Fibroblast of lung (primary cell): ENCODE data around the gene TGFB1I1. TPM values are rescaled to one million over a fixed set of nuclear protein-coding genes. Genes with fewer than 3 reads are reported as not detected.

Source experiments
- DNase-seq, 2 donors: peaks; one replicate each; pipeline versions ENCODE4 v3.0.0 to v3.0.0-alpha.2; 2010; ENCODE audit warnings: low read depth in 2 of 2
- H2AFZ ChIP-seq: 2 replicates; pipeline ENCODE4 v1.5.1; 2012; ENCODE audit warnings: low read length, control low read depth, inconsistent platforms
- H3K27ac ChIP-seq: 2 replicates; pipeline ENCODE4 v1.5.1; 2011; ENCODE audit warnings: low read length, control low read depth; ENCODE audit not compliant: insufficient read depth
- H3K27me3 ChIP-seq: 2 replicates; pipeline ENCODE4 v1.5.1; 2011; ENCODE audit warnings: mild to moderate bottlenecking, low read length; ENCODE audit not compliant: control insufficient read depth, insufficient read depth
- H3K36me3 ChIP-seq: 2 replicates; pipeline ENCODE4 v1.5.1; 2011; ENCODE audit warnings: low read length; ENCODE audit not compliant: control insufficient read depth, insufficient read depth
- H3K4me1 ChIP-seq: 2 replicates; pipeline ENCODE4 v1.5.1; 2011; ENCODE audit warnings: low read length; ENCODE audit not compliant: control insufficient read depth, insufficient read depth; ENCODE audit errors: extremely low read depth
- H3K4me2 ChIP-seq: 2 replicates; pipeline ENCODE4 v1.5.1; 2011; ENCODE audit warnings: low read length, control low read depth; ENCODE audit not compliant: insufficient read depth; ENCODE audit errors: extremely low read depth
- H3K4me3 ChIP-seq, 4 experiments: fragments of 200-600 bp in 1 of 4; sonication (generic) in 1 of 4; replicated peaks in 1 of 4; 2 replicates each; pipeline ENCODE4 v1.5.1; 2011 to 2016; ENCODE audit warnings: low read length in 4 of 4, low read depth in 3 of 4, mild to moderate bottlenecking in 3 of 4, control low read depth in 2 of 4, inconsistent platforms in 1 of 4, mixed read lengths in 1 of 4; ENCODE audit not compliant: insufficient read depth in 1 of 4; ENCODE audit errors: control extremely low read depth in 1 of 4
- H3K79me2 ChIP-seq: 2 replicates; pipeline ENCODE4 v1.5.1; 2012; ENCODE audit warnings: mild to moderate bottlenecking, low read length, inconsistent platforms; ENCODE audit not compliant: control insufficient read depth, insufficient read depth
- H3K9ac ChIP-seq: 2 replicates; pipeline ENCODE4 v1.5.1; 2011; ENCODE audit warnings: mild to moderate bottlenecking, low read length, control low read depth; ENCODE audit not compliant: insufficient read depth
- H3K9me3 ChIP-seq: 2 replicates; pipeline ENCODE4 v1.5.1; 2012; ENCODE audit warnings: low read depth, low read length; ENCODE audit not compliant: control insufficient read depth, insufficient read depth
- H4K20me1 ChIP-seq: 2 replicates; pipeline ENCODE4 v1.5.1; 2011; ENCODE audit warnings: low read length; ENCODE audit not compliant: control insufficient read depth, insufficient read depth; ENCODE audit errors: extremely low read depth
- CTCF ChIP-seq, 2 donors: IDR thresholded peaks in 1 of 2; conservative IDR thresholded peaks in 1 of 2; 1 replicate in 1 of 2; 2 replicates in 1 of 2; pipeline ENCODE4 v1.5.1; 2011 to 2012; ENCODE audit warnings: low read length in 2 of 2, control low read depth in 1 of 2, inconsistent platforms in 1 of 2, low read depth in 1 of 2, mild to moderate bottlenecking in 1 of 2
- EZH2 ChIP-seq: IDR thresholded peaks from 2 replicates; pipeline ENCODE4 v1.5.1; 2012; ENCODE audit warnings: low read length, control low read depth, mild to moderate bottlenecking; ENCODE audit errors: missing control alignments
- polyA plus RNA-seq, 2 donors: library from polyadenylated mRNA; depleted of rRNA in 1 of 2; stranded (reverse) in 1 of 2; unstranded in 1 of 2; fragments of >200 nt; gene quantifications; 2 replicates each; pipeline ENCODE4 v1.2.1, GENCODE V29; 2011 to 2012; ENCODE audit warnings: missing spikeins in 1 of 2
- total RNA-seq: library from RNA; depleted of rRNA; stranded (reverse); fragments of >200 nt; gene quantifications from 2 replicates; pipeline ENCODE4 v1.2.1, GENCODE V29; 2014

Gene TGFB1I1
- total and polyA plus RNA-seq, 2 donors (not counting 1 experiment from before 2014, with no cell fraction given), result 46.9 to 94.3 TPM

- no peak for DNase-seq
- Histone ChIP-seq H3K4me1 (no peaks in the 10 kb centered on the region), H3K9me3 (no peaks in the 10 kb centered on the region), H2AFZ (no peak overlapping the region), H3K79me2 (no peaks in the 10 kb centered on the region), H3K27ac (no peak overlapping the region), H3K4me3 (no peak overlapping the region), H3K9ac (no peak overlapping the region), H4K20me1 (no peaks in the 10 kb centered on the region), H3K36me3 (no peaks in the 10 kb centered on the region), H3K4me2 (no peak overlapping the region), H3K27me3 (no peaks in the 10 kb centered on the region)
- TF ChIP-seq EZH2 (no peak), CTCF (conservative IDR thresholded peaks at IDR 0.05 in 1 of 2, IDR thresholded peaks at IDR 0.05 in 1 of 2; ENCODE audit: low read depth in 1 of 2, low read length in 2 of 2) (no peak)
Observed at GRCh38 chr16:31429314-31429713, 42.6 kb upstream of the TGFB1I1 start.

GRCh38 chr16:31429796-31430195 is 42.2 kb upstream of the TGFB1I1 start:
- no peak overlapping the region for H3K27ac ChIP-seq
- no peak for DNase-seq
- no peak overlapping the region for H3K4me3 ChIP-seq

GRCh38 chr16:31430380-31431052 is 41.4 kb upstream of the TGFB1I1 start:
- Histone ChIP-seq H3K4me3 (no peak overlapping the region), H3K27me3 (no peaks in the 10 kb centered on the region), H3K4me1 (no peaks in the 10 kb centered on the region), H3K4me2 (no peak overlapping the region), H2AFZ (no peak overlapping the region), H3K9ac (no peak overlapping the region), H3K9me3 (no peaks in the 10 kb centered on the region), H3K27ac (no peak overlapping the region), H3K79me2 (no peaks in the 10 kb centered on the region), H4K20me1 (no peaks in the 10 kb centered on the region), H3K36me3 (no peaks in the 10 kb centered on the region)
- no peak for TF ChIP-seq CTCF (conservative IDR thresholded peaks at IDR 0.05 in 1 of 2, IDR thresholded peaks at IDR 0.05 in 1 of 2; ENCODE audit: low read depth in 1 of 2, low read length in 2 of 2)
- TF ChIP-seq EZH2, result no peak
- DNase-seq, result no peak

More at GRCh38 chr16:31429796-31430195, 42.2 kb upstream of the TGFB1I1 start:
- H3K79me2 ChIP-seq, result no peaks in the 10 kb centered on the region
- H4K20me1 ChIP-seq, result no peaks in the 10 kb centered on the region
- H3K9ac ChIP-seq, result no peak overlapping the region
- no peak overlapping the region for H2AFZ ChIP-seq
- no peaks in the 10 kb centered on the region for H3K4me1 ChIP-seq
- no peaks in the 10 kb centered on the region for H3K9me3 ChIP-seq
- H3K27me3 ChIP-seq, result no peaks in the 10 kb centered on the region
- TF ChIP-seq CTCF (conservative IDR thresholded peaks at IDR 0.05 in 1 of 2, IDR thresholded peaks at IDR 0.05 in 1 of 2; ENCODE audit: low read depth in 1 of 2, low read length in 2 of 2), result no peak
- TF ChIP-seq EZH2, result no peak
- H3K4me2 ChIP-seq, result no peak overlapping the region
- no peaks in the 10 kb centered on the region for H3K36me3 ChIP-seq
